Fibroblast of skin of scalp (primary cell): ENCODE results near the gene RNF114.
"Not testable (repeated sequence)": the region's sequence is repeated elsewhere in the genome, so short reads cannot be mapped to it uniquely, and the experiment has no call there.

ENCODE experiments used
- DNase-seq: peaks from one replicate; pipeline ENCODE4 v3.0.0-alpha.2; 2013

The RNF114 gene

GRCh38 chr20:49928411-49929141 is 7.6 kb upstream of the RNF114 start:
- DNase-seq: peak; percentile 79

GRCh38 chr20:49929142-49929494 is 7.1 kb upstream of the RNF114 start:
- no peak for DNase-seq

GRCh38 chr20:49935746-49936152 is 448 bp upstream of the RNF114 start:
- no peak for DNase-seq

- DNase-seq: no peak
Observed at GRCh38 chr20:49937027-49937929, 1.1 kb downstream of the RNF114 start.

GRCh38 chr20:49938173-49939163 is 2.3 kb downstream of the RNF114 start:
- peak; percentile 76 for DNase-seq

- no peak for DNase-seq
Observed at GRCh38 chr20:49941456-49941855, 5.3 kb downstream of the RNF114 start.

GRCh38 chr20:49942303-49942702 is 6.1 kb downstream of the RNF114 start:
- DNase-seq: no peak

GRCh38 chr20:49942942-49943341 is 6.7 kb downstream of the RNF114 start:
- no peak for DNase-seq

- no peak for DNase-seq
Observed at GRCh38 chr20:49945306-49945700, 9.1 kb downstream of the RNF114 start.

- DNase-seq: no peak
Observed at GRCh38 chr20:49945701-49946477, 9.7 kb downstream of the RNF114 start.

- DNase-seq: no peak
Observed at GRCh38 chr20:49948178-49948577, 12.0 kb downstream of the RNF114 start.

- DNase-seq: peak; percentile 98
Observed at GRCh38 chr20:49948809-49949507, 12.8 kb downstream of the RNF114 start.

- DNase-seq: peak; percentile 81
Observed at GRCh38 chr20:49951151-49951550, 15.0 kb downstream of the RNF114 start.

- no peak for DNase-seq
Observed at GRCh38 chr20:49955167-49955566, 19.0 kb downstream of the RNF114 start.

GRCh38 chr20:49955830-49956396 is 19.7 kb downstream of the RNF114 start:
- DNase-seq: not testable (repeated sequence)

- no peak for DNase-seq
Observed at GRCh38 chr20:49956689-49957088, 20.5 kb downstream of the RNF114 start.

- DNase-seq: not testable (repeated sequence)
Observed at GRCh38 chr20:49957089-49957938, 21.1 kb downstream of the RNF114 start.

GRCh38 chr20:49961413-49961812 is 25.2 kb downstream of the RNF114 start:
- DNase-seq: no peak

GRCh38 chr20:49964964-49965780 is 29.0 kb downstream of the RNF114 start:
- DNase-seq: peak; percentile 42
